ENCODE measurements around the gene LRRC8D.

GRCh38 chr1:89831462-89832120 lies 10.8 kb downstream of the LRRC8D start:
- TF ChIP-seq POLR2AphosphoS5 (IDR thresholded peaks at IDR 0.05; ENCODE audit: low read depth, low read length) (no peak), TAF1 (IDR thresholded peaks at IDR 0.05; ENCODE audit: borderline replicate concordance, low read depth, low read length) (no peak)

Data from GM12892 (cell line).